ENCODE results near the gene FGA. TPM values are rescaled to one million over a fixed set of nuclear protein-coding genes. Genes with fewer than 3 reads are reported as not detected.
A peak's percentile ranks its signal among the peaks of the same experiment; 100 is the strongest.

The FGA gene
- not detected in 2 replicates for total RNA-seq (2014; rRNA removed; shearing (Covaris generic))

GRCh38 chr4:154590329-154591006 lies at the start of gene FGA:
FGA (minus strand) TSS chr4:154590742; CDS start chr4:154590687, 55 bp downstream.
- DNase-seq (ENCODE audit: low read depth) = no peak

GRCh38 chr4:154634058-154634457 lies 43.5 kb upstream of the FGA start:
- no peak for DNase-seq (ENCODE audit: low read depth)

GRCh38 chr4:154631828-154632227 lies 41.3 kb upstream of the FGA start:
- no peak for DNase-seq (ENCODE audit: low read depth)

GRCh38 chr4:154630324-154630723 lies 39.8 kb upstream of the FGA start:
- DNase-seq (ENCODE audit: low read depth) = no peak

GRCh38 chr4:154626793-154627484 lies 36.4 kb upstream of the FGA start:
- DNase-seq (ENCODE audit: low read depth) = peak; percentile 65

- no peak for DNase-seq (ENCODE audit: low read depth)
These were observed 35.4 kb upstream of the FGA start for GRCh38 chr4:154625971-154626370.

GRCh38 chr4:154623995-154624394 lies 33.5 kb upstream of the FGA start:
- DNase-seq (ENCODE audit: low read depth) = no peak

- no peak for DNase-seq (ENCODE audit: low read depth)
These were observed 32.9 kb upstream of the FGA start for GRCh38 chr4:154623436-154623835.

GRCh38 chr4:154622598-154622997 lies 32.1 kb upstream of the FGA start:
- peak; percentile 15 for DNase-seq (ENCODE audit: low read depth)

GRCh38 chr4:154620111-154620510 lies 29.6 kb upstream of the FGA start:
- DNase-seq (ENCODE audit: low read depth) = no peak

GRCh38 chr4:154618708-154619315 lies 28.3 kb upstream of the FGA start:
- DNase-seq (ENCODE audit: low read depth) = peak; percentile 27

- no peak for DNase-seq (ENCODE audit: low read depth)
These were observed 27.3 kb upstream of the FGA start for GRCh38 chr4:154617820-154618317.

- no peak for DNase-seq (ENCODE audit: low read depth)
These were observed 26.2 kb upstream of the FGA start for GRCh38 chr4:154616731-154617130.

GRCh38 chr4:154616287-154616686 lies 25.7 kb upstream of the FGA start:
- no peak for DNase-seq (ENCODE audit: low read depth)

- no peak for DNase-seq (ENCODE audit: low read depth)
These were observed 24.7 kb upstream of the FGA start for GRCh38 chr4:154615211-154615610.

GRCh38 chr4:154614306-154614705 lies 23.8 kb upstream of the FGA start:
- no peak for DNase-seq (ENCODE audit: low read depth)

- no peak for DNase-seq (ENCODE audit: low read depth)
These were observed 22.2 kb upstream of the FGA start, which contains the start of gene FGG for GRCh38 chr4:154612472-154613414. FGG (minus strand) TSS chr4:154612656; CDS start chr4:154612609, 47 bp downstream.

- DNase-seq (ENCODE audit: low read depth) = no peak
These were observed 21.3 kb upstream of the FGA start for GRCh38 chr4:154611833-154612232.

GRCh38 chr4:154610582-154610981 lies 20.0 kb upstream of the FGA start:
- no peak for DNase-seq (ENCODE audit: low read depth)

- no peak for DNase-seq (ENCODE audit: low read depth)
These were observed 19.0 kb upstream of the FGA start for GRCh38 chr4:154609532-154609931.

Data from Daoy (cell line).